ENCODE data around the gene FZD1.

FZD1 gene

DNA sequence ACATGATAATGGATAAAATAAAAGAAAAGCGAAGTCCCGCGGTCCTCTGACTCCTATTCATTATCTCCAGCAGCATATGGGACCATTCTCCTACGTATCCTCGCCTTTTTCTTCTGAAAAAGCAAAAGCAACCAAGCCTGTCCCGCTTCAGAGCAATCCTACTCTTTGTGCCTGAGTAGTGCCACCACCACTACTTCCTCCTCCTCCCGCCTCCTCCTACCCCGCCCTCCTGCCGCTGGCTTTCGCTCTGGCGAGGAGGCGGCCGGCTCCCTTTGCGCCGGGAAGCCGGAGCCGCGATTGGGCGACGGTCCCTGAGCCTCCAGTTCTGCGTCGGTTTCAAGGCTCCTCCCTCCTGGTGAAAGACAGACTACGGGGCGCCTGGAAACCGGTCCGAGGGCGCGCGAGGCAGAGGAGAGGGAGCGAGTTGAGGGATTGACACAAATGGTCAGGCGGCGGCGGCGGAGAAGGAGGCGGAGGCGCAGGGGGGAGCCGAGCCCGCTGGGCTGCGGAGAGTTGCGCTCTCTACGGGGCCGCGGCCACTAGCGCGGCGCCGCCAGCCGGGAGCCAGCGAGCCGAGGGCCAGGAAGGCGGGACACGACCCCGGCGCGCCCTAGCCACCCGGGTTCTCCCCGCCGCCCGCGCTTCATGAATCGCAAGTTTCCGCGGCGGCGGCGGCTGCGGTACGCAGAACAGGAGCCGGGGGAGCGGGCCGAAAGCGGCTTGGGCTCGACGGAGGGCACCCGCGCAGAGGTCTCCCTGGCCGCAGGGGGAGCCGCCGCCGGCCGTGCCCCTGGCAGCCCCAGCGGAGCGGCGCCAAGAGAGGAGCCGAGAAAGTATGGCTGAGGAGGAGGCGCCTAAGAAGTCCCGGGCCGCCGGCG, at the start of gene FZD1:
Gene FZD1 (plus strand): TSS at position 388 of the 878 bp plus-strand sequence. CDS start 448 bp downstream, at position 836.
- peak; percentile 98 for DNase-seq

DNA sequence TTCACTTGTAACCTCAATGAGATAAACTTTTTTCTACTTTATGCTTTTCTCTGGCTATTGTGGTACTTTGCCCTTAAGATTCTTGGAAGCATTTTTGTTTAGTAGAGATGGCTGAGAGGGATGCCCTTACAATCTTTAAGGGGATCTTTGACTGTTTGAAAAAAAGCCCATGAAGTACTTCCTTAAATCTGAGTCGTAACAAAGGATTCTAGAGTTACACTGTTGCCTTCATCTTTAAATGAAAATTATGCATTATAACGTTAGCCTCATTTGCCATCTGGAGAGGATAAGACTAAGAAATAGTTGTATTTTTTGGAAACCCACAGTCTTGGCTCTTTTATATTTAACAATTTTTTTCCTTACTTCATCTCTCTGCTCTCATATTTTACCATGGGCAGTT, 37.8 kb upstream of the FZD1 start:
- DNase-seq = no peak

DNA sequence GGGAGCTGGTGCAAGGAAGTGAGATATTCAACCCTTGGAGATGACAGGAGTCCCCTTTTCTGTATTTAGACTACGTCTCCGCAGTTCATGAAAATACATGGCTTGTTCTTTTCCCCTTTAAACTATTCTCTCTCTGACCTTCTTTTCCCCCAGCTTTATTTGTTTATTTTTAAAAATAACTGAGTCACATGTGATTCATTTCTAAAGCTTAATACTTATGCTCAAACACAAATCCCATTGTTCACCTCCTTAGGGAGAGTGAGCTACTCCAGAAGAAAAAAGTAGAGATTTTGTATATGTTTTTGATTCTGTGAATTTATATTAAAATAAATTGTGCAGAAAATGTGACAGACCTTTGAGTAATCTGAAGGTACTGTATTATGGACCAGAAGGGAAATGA, 35.9 kb upstream of the FZD1 start:
- no peak for DNase-seq

DNA sequence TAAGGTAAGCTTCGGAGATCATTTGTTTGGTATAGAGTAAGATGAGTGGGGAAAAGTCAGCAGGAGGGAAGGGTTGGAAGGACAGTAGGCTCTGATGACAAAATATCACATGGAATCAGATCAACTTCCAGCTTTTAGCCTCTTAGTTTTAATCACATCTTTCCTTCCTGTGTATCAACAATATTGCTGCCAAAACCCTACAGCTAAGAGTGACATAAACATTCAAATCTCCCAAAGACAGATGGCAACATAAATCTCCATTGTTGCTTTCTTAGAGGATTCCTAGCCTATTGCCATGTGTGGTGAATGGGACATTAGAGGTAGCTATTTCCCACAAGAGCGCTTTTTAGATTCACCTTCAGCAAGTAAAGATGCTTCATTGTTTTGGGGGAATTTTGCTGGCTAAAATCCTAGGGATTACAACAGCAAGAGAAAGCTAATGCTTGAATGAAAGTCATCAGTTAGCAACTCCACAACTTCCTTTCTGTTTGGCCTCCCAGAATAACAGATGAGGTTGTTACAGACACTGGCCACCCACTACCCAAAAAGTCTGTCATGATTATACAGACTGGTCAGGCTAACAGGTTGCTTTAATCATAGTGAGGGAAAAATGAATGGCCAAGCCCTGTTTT, 35.2 kb upstream of the FZD1 start:
- DNase-seq = no peak

DNA sequence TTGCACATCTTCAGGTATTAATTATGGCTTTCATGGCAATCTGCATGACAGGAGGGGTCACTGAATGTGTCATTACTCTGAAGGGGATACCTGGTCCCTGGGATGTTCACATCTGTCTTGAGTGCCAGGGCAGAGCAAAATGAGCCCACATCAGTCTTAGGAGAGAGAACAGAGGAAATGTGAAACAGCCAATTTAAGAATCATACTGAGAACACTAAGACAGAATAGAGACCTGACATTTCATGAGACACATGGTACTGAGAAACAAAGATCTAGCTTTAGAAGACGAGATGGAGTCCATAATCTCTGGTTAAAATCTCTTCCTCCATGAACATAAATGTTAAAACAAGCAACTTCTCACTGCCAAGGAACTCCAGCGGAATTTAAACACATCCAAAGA, 34.1 kb upstream of the FZD1 start:
- no peak for DNase-seq

DNA sequence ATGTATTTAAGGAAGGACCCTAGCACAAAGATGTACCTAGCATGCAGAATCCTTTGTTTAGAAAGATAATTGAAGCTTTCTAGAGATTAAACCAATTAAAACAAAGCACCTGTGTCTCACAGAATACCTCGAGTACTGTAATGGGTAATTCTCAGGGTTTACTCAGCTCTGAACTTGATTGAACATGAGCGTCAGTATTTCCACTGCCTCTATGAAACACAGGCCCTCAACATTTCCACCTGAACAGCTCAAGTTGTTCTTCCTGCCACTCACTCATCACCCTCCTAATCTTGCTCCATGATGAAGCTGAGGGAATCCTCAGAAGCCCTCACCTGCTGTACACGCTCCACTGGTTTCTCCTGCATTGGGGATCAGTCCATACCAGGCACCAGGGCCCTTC, 33.7 kb upstream of the FZD1 start:
- no peak for DNase-seq

DNA sequence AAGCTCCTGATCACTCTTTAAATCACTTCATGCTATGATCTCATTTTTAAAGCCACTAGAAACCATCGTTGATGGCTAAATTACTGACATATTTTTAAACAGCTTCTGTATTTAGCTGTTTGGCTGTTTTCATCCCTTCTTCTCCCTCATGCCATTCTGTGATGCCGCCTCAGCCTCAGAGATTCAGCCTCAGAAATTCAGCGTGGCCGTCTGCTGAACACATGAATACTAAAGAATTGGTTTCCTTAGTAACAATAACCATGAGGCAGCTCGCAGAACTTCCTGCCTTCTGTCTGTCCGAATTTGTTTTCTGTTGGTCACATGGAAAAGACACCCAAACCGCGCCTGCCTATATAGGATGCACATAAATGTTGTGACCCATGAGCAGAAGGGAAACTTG, 31.0 kb upstream of the FZD1 start:
- DNase-seq = no peak

DNA sequence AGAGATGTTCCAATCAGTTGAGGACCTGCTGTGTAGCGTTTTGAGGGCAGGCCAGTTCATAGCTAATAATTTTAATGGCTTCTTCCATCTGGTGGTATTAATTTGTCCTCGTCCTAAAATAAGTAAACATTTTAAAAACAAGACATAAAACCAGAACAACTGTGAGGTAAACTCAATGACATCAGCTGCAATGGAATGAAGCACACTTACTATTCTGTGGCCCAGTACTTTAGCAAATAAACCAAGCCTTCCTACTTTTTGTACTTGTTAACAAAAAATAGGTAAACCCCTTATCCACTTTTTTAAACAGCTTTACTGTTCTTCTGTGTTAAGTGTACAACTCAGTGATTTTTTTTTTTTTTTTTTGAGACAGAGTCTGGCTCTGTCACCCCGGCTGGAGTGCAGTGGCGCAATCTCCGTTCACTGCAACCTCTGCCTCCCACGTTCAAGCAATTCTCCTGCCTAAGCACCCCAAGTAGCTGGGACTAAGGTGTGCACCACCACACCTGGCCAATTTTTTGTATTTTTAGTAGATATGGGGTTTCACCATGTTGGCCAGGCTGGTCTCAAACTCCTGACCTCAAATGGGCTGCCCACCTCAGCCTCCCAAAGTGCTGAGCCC, 28.9 kb upstream of the FZD1 start:
- DNase-seq = no peak

DNA sequence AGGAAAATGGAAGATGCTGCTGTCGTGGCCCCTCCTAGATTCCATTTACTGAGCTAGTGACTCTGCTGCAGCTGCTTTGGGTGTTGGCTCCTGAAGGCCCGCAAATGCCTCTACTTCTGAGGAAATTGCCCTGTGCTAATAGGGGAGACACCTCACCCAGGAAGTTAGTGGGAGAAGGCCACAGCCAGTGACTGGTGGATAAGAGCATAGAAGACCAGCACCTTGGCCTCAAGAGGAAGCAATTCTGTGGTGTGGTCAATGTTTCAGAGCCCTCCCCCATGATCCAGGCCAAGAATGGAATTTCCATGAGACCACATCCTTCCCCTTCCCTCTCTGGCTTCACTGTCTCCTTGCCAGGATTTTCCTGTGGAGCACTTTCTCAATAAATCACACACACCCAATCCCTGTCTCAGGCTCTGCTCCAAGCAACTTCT, 25.0 kb upstream of the FZD1 start:
- DNase-seq = no peak

DNA sequence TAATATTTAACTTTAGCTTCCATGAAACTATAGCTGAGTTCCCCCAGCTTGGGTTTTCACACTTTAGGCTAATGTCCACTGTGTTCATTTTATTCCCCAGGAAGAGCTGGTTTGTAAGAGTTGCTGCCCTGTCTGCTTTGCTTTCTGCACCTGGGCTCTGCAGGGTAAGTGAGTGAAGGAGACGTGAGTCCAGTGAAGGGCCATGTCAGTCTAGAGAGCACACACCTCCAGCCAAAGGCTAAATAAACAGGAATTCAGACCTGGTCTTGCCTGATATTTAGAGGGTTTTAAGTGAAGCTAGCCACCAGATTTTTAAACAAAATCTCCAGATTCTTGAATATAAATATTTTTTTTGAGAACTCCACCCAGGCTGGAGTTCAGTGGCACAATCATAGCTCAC, 24.5 kb upstream of the FZD1 start:
- DNase-seq = no peak

DNA sequence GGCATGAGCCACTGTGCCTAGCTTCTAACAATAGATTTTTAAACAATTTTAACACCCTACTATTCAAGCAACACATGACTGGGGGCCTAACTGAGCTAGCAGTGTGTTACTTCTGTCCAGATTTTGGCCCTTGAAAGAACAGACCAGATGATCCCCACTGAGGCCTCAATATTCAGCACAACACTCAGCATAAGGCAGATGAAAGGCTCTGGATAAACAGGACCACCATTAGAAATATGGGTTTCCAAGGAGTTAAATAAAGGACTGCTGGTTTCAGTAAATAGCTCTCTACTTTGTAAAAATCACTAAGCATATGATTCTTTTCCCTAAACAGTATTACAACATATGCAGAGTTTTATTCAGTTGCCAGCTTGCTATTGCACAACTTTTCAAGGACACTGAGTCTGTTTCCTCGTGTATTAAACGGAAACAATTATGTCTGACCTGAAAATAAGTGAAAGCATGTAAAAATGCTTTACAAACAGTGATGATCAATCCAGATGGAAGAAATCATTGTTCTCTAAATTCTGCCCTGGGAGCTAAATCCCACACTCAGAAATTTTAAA, 23.8 kb upstream of the FZD1 start:
- no peak for DNase-seq

DNA sequence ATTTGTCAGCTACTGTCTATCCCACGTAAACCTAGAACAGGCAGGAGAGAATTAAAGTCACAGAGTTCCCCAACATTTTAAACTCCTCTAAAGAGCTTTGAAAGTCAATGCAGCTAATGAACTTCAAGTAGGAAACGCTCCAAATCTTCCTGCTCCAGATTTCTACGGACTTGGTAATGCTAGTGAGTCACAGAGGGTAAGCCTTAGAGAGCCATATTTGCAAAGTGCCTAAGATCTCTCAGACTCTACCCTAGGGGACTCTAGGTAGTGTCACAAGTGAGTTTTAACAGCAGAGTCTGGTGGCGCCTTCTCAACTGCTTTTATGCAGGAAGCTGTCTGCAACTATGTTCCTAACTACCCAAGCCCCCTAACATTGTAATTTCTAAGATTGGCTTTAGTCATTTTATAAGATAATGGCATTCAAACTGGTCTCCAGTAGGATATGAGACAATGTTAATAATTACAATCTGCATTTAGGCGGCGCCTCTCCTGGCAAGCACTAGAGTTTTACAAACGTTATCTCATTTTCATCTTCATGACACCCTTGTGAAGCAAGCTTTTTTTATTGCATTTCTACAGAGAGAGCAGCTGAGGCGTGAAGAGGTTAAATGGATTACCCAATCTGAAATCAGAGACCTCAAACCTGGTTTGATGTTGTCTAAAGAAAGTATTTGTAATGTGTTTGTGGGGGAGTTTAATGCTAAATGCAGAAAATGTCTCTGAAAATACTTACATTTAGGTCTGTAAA, 22.0 kb upstream of the FZD1 start:
- DNase-seq = no peak

DNA sequence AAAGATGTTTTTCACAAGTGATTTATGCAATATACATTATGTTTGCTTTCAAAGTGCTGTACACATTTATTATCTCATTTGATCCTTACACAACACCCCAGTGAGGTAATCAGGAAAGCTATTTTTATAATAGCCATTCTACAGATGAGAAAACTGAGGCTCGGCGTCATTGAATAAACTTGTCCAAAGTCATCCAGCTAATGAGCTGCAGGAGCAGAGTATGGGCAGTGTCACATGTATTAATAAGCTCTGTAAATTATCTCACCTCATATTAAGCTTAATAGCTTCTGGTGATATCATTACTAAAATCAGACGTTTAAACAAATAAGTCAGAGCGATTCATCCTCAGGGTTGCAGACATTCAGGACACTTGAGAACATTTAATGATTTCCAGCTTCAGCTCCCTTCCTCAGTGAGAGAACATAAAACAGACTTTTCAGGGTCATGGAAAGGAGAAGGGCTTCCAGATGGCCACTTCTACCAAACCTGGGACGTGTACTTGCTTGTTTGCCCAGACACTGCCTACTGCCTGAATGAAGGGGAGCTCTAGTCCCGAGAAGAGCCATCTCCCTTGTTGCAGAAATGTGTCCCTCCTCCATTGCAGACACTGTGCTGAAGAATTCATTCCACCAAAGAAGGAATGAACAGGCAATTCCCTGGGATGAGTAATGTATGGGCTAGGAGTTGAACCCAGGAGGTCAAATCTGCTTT, 20.5 kb upstream of the FZD1 start:
- no peak for DNase-seq

DNA sequence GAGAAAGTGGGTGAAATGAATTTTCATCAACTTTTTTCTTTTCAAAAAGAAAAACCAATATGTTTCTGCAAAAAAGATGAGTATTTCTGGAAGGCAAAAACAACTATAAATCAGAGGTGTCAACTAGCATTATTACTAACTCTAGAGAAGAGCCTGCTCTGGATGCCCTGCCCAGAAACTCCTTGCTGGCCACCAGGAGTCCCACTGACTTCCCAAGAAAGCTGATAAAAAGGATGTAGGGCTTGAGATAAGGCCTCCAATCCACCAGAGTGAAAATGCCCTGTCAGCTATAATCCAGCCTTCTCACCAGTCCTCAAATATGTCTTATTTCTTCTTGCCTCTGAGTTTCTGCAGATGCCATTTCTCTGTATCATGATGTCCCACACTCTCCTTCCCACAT, 16.7 kb upstream of the FZD1 start:
- DNase-seq = no peak

DNA sequence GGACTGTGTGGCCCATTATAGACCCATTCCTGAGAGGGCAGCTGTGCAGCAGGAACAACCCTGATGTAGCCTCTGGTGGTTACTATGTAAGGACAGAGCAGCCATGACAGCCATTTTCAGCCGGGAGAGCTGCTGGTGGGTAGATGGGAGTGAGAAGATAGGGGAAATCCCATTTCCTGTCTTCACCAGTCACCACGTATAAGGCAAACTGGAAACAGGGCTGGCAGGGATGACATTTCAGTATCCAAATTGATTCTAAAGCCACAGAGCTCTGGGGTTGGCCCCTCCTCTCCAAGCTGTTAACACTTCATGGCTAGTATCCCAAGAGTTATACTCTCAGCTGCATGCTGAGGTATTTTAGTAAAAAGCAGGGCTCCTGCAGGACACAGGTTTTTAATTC, 15.2 kb upstream of the FZD1 start:
- no peak for DNase-seq

DNA sequence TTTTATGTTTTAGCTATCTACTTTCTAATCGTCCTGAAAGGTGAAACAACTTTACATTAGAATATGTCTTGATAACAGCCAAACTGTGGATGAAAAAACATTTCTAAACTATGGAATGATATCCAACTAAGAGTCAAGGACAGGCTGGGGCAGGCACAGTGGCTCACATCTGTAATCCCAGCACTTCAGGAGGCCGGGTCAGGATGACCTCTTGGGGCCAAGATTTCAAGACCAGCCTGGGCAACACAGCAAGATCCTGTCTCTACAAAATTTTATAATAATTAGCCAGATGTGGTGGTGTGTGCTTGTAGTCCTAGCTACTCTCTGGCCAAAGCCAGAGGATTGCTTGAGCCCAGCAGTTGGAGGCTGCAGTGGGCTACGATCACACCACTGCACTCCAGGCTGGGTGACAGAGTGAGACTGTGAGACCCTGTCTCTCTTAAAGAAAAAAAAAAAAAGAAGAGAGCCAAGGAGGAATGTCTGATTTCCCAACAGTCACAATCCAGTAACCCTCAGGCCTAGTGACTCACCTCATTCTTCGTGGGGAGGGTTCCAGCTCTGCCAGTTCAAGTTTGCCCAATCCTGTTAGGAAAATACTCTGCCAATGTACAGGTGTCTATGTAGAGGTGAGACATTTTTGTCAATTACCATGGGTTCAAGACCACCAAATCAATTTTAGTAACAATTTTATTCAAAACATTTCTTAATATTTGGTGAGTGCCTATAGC, 14.6 kb upstream of the FZD1 start:
- DNase-seq = no peak

DNA sequence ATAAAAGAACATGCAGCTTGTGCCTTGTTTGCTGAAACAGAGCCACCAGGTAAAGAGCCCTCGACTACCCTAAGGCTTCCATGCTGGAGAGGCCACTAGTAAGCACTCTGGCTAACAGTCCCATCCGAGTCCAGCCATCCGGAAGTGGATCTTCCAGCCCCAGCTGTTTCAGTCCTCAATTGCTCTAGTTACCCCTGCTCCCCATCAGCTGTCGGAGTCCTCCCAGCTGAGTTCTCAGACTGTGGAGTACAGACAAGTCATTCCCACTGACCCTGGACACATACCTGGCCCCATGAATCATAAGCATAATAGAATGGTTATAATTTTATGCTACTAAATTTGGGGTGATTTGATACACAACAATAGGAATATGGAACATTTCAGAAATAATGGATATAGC, 13.5 kb upstream of the FZD1 start:
- no peak for DNase-seq

DNA sequence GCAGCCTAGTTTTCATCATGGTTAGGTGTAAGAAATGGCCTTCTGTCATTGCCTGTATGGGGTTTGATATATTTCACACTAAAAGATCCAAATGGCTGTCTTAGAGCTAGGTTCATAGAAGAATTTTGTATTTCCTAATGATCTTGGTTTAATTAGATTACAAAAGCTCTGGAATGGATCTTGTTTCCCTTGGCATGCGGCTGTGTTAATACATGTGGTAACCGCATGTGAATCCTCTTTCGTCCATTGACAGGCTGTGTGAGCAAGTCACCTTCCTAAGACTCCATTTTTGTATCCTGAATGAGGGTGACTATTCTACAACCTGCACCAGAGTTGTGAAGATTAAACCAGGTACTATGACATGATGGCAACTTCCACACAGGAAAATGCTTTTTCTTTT, 12.4 kb upstream of the FZD1 start:
- DNase-seq = no peak

DNA sequence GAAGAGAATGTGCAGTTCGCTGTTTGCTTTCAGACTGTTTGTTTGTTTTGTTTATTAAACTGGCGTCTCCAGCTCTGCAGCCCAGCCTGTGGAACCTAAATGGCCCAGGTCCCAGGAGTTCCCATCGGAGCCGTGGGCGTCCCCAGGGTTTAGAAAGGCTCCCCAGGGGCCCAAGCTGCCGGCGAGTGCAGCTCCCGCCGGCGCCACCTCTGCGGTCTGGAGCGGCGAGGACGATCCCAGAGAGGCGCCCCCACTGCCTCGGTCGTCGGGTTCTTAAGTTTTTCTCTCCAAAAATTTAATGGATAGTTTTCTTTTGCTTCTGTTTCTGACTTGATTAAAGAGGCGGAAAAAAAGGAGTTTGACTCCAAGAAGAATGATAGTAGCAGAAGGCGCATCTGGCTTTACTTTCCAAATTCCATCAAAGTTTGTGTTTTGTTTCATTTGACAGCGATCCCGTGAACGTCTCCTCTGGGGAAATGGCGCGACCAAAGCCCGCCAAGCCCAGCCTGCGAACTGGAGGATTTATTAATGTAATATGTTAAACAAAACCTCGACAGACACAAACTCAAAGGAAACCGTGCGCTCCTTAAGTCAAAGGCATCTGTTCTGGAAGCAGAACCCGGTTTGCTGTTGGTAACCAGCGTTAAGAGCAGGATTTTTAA, 718 bp upstream of the FZD1 start:
- peak; percentile 56 to 71 for DNase-seq

DNA sequence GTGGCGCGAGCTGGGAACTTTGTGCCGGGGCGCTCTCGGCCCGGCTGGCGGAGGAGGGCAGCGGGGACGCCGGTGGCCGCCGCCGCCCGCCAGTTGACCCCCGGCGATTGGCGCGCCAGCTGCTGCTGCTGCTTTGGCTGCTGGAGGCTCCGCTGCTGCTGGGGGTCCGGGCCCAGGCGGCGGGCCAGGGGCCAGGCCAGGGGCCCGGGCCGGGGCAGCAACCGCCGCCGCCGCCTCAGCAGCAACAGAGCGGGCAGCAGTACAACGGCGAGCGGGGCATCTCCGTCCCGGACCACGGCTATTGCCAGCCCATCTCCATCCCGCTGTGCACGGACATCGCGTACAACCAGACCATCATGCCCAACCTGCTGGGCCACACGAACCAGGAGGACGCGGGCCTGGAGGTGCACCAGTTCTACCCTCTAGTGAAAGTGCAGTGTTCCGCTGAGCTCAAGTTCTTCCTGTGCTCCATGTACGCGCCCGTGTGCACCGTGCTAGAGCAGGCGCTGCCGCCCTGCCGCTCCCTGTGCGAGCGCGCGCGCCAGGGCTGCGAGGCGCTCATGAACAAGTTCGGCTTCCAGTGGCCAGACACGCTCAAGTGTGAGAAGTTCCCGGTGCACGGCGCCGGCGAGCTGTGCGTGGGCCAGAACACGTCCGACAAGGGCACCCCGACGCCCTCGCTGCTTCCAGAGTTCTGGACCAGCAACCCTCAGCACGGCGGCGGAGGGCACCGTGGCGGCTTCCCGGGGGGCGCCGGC, 870 bp downstream of the FZD1 start:
- peak in 1 of 2 experiments; percentile 55 for DNase-seq

All from NCI-H1930 (cell line).